Panc1 (cell line): ENCODE results near the gene CAPN15. TPM values are rescaled to one million over a fixed set of nuclear protein-coding genes. Genes with fewer than 3 reads are reported as not detected.
A peak's percentile ranks its signal among the peaks of the same experiment; 100 is the strongest.

Experiments
- ATAC-seq: fragments of 200-7000 bp; cut with Tn5 transposase; 2 replicates; pipeline ENCODE4 v1.9.1; 2020; ENCODE audit warnings: mild to moderate bottlenecking, moderate library complexity
- BruUV-seq: library from RNA; stranded (reverse); fragments of 400-500 nt; replicated peaks from 2 replicates; lab custom pipeline; 2021; lab: Mats Ljungman, UMichigan
- CTCF ChIA-PET: fragments of 300-600 bp; sonication (Branson Sonifier 250); formaldehyde crosslinking; loops from one replicate; lab custom pipeline; 2022; ENCODE audit warnings: antibody characterized with exemption; lab: Charles Lee
- POLR2A ChIA-PET: fragments of 300-600 bp; sonication (Branson Sonifier 250); formaldehyde crosslinking; loops from one replicate; lab custom pipeline; 2022; ENCODE audit warnings: antibody characterized with exemption; lab: Charles Lee
- DNase-seq: peaks from one replicate; pipeline ENCODE4 v3.0.0-alpha.2; 2010; ENCODE audit warnings: low read depth, low spot score
- H3K27ac ChIP-seq: 2 replicates; pipeline ENCODE4 v1.5.1; 2011; ENCODE audit warnings: mild to moderate bottlenecking, low read length, inconsistent platforms
- H3K27me3 ChIP-seq: fragments of 200-500 bp; sonication (Bioruptor generic); 2 replicates; pipeline ENCODE4 v1.6.0; 2014; ENCODE audit warnings: low read length, inconsistent platforms; ENCODE audit not compliant: control insufficient read depth, insufficient read depth
- H3K36me3 ChIP-seq: fragments of 200-500 bp; sonication (Bioruptor generic); 2 replicates; pipeline ENCODE4 v1.5.1; 2014; ENCODE audit warnings: inconsistent platforms, mild to moderate bottlenecking, low read length, moderate library complexity; ENCODE audit not compliant: control insufficient read depth, insufficient read depth
- H3K4me1 ChIP-seq: 2 replicates; pipeline ENCODE4 v1.5.1; 2011; ENCODE audit warnings: inconsistent platforms, mild to moderate bottlenecking, low read length, moderate library complexity; ENCODE audit not compliant: control insufficient read depth, insufficient read depth
- H3K4me3 ChIP-seq, 2 experiments: 2 replicates each; pipeline ENCODE4 v1.5.1; 2011 to 2012; ENCODE audit warnings: low read depth in 2 of 2, low read length in 2 of 2, mild to moderate bottlenecking in 2 of 2, inconsistent platforms in 1 of 2, moderate library complexity in 1 of 2
- H3K9me3 ChIP-seq: fragments of 200-500 bp; sonication (Bioruptor generic); 2 replicates; pipeline ENCODE4 v1.5.1; 2014; ENCODE audit warnings: low read depth, mild to moderate bottlenecking, inconsistent platforms, low read length, moderate library complexity; ENCODE audit not compliant: control insufficient read depth, insufficient read depth
- POLR2AphosphoS5 ChIP-seq: IDR thresholded peaks from 2 replicates; pipeline ENCODE4 v1.6.1; 2012; ENCODE audit warnings: mild to moderate bottlenecking, low read depth, low read length, moderate library complexity
- SIN3A ChIP-seq: IDR thresholded peaks from 2 replicates; pipeline ENCODE4 v1.6.1; 2012; ENCODE audit warnings: low read depth, mild to moderate bottlenecking, low read length, moderate library complexity, borderline replicate concordance; ENCODE audit not compliant: insufficient read depth
- TCF7L2 ChIP-seq: IDR thresholded peaks from 2 replicates; pipeline ENCODE4 v1.6.1; 2011; ENCODE audit warnings: mild to moderate bottlenecking, low read depth, low read length, inconsistent platforms
- in situ Hi-C: cut with HindIII; loops from 2 replicates; pipeline ENCODE4 v1.10.0; 2016; ENCODE audit warnings: low sequenced_read_pairs, low pct_unique_long_range_greater_than_20kb
- intact Hi-C: fragments of 100-400 bp; cut with micrococcal nuclease; formaldehyde crosslinking; loops from one replicate; pipeline ENCODE4 v1.10.0; 2022; ENCODE audit not compliant: unreplicated experiment
- total RNA-seq: library from RNA; stranded (reverse); gene quantifications from one replicate; pipeline ENCODE4 v1.2.1, GENCODE V29; 2021; ENCODE audit not compliant: unreplicated experiment
- TF ChIP-seq, protein P1 (sequence below): fragments of 450-650 bp; IDR thresholded peaks from 2 replicates; pipeline ENCODE4 v1.5.1; 2017; ENCODE audit warnings: mild to moderate bottlenecking
- TF ChIP-seq, protein P2 (sequence below), 2 experiments: IDR thresholded peaks; 2 replicates each; pipeline ENCODE4 v1.6.1; 2011 to 2012; ENCODE audit warnings: low read depth in 2 of 2, control low read depth in 1 of 2, low read length in 1 of 2, mild to moderate bottlenecking in 1 of 2, moderate library complexity in 1 of 2; ENCODE audit not compliant: insufficient read depth in 1 of 2

Gene CAPN15
- total RNA-seq, 1 experiment from 2014 or later, result 78.5 TPM

DNA sequence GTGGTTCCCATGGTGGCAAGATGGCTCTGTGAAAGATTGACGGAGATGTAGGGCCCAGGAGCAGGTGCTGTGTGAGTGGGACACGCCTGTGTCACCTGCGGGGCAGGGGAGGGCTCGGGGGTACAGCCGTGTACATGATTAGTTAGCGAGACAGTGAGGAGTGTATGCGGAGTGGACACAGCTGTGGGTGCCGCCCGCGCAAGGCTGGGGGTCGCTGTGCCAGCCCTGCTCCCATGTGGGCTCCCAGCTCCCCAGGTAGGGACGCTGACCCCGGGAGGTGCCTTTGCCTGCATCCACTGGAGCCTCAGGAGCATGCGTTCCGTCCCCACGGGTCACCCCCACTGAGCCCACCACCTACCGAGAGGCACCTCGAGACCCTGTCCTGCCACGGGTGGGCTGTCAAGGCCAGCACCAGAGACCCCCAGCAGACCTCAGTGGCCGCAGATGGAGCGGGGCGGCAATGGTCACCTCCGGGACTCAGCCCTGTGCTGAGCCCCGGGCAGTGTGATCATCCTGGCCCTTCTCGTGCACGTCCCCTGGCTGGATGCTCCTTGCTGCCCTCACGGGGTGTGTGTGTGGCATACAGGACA lies 7.4 kb downstream of the CAPN15 start:
- BruUV-seq, result no TSS peak

DNA sequence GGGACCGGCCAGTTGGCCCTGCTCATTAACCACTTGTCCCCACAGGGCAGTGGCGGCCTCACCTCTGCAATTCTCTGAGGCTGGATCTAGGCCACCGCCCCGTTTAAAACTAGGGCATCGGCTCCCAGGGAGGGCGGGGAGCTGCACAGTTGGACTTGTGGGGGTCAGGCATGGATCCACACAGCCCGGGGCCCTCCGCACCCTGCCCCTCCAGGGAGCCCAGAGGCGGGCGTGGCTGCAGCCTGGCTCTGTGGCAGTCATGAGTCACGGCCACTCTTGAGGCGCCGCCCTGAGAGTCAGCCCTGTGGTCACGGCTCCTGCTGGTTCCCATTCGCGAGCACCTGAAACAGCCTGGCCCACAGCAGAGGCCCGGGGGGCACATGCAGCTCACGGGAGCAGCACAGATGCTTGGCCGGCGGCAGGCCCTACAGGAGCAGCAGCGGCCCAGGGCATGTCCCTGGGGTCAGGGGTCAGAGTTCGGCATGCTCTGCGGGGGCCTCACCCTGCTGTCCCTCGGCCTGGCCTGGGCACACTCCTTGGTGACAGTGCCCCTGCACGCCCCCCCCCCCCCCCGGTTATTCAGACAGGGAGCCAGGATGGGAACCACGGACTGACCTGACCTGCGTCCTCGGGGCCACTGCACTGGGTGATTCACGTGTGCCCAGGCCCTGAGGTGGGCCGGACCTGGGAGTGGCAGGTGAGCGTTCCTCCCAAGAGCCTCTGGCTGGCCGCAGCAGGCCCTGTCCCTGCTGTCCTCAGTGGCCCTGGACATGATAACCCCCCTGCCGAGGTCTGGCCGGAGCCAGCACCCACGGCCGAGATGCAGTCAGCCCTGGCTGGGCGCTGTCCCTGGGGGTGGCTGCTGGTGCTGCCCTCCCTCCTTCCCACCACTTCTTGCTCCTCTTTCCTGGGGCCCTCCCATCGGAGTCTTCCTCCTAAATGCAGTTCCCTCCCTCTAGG lies 8.2 kb downstream of the CAPN15 start:
- peaks cover 29% of the 10 kb centered on the region for H3K4me1 ChIP-seq
- no peaks in the 10 kb centered on the region for H3K27me3 ChIP-seq
- no peak overlapping the region for H3K4me3 ChIP-seq
- H3K36me3 ChIP-seq, result no peaks in the 10 kb centered on the region
- ChIA-PET CTCF (no interaction called here), POLR2A (no interaction called here)
- peak; percentile 86 for ATAC-seq
- intact Hi-C loops (no loop called here), in situ Hi-C loops (no loop called here)
- H3K9me3 ChIP-seq, result no peaks in the 10 kb centered on the region
- 0 out of 2 replicates have a peak overlapping the region, but pooled peaks have one; percentile 51 for H3K27ac ChIP-seq
- DNase-seq, result no peak
- no TSS peak for BruUV-seq
- TF ChIP-seq TCF7L2, result no peak
- TF ChIP-seq POLR2AphosphoS5, result no peak
- TF ChIP-seq, protein P1, sequence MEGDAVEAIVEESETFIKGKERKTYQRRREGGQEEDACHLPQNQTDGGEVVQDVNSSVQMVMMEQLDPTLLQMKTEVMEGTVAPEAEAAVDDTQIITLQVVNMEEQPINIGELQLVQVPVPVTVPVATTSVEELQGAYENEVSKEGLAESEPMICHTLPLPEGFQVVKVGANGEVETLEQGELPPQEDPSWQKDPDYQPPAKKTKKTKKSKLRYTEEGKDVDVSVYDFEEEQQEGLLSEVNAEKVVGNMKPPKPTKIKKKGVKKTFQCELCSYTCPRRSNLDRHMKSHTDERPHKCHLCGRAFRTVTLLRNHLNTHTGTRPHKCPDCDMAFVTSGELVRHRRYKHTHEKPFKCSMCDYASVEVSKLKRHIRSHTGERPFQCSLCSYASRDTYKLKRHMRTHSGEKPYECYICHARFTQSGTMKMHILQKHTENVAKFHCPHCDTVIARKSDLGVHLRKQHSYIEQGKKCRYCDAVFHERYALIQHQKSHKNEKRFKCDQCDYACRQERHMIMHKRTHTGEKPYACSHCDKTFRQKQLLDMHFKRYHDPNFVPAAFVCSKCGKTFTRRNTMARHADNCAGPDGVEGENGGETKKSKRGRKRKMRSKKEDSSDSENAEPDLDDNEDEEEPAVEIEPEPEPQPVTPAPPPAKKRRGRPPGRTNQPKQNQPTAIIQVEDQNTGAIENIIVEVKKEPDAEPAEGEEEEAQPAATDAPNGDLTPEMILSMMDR, result no peak

More for the DNA sequence above, 7.4 kb downstream of the CAPN15 start:
- ChIA-PET POLR2A (no interaction called here), CTCF (no interaction called here)
- intact Hi-C loops (no loop called here), in situ Hi-C loops (no loop called here)
- H3K36me3 ChIP-seq, result no peaks in the 10 kb centered on the region
- H3K4me1 ChIP-seq, result peaks cover 31% of the 10 kb centered on the region
- no peak overlapping the region for H3K4me3 ChIP-seq
- 0 out of 2 replicates have a peak overlapping the region, but pooled peaks have one; percentile 51 for H3K27ac ChIP-seq
- no peaks in the 10 kb centered on the region for H3K27me3 ChIP-seq
- ATAC-seq, result peak; percentile 67
- no peaks in the 10 kb centered on the region for H3K9me3 ChIP-seq
- DNase-seq, result no peak
- no peak for TF ChIP-seq SIN3A

DNA sequence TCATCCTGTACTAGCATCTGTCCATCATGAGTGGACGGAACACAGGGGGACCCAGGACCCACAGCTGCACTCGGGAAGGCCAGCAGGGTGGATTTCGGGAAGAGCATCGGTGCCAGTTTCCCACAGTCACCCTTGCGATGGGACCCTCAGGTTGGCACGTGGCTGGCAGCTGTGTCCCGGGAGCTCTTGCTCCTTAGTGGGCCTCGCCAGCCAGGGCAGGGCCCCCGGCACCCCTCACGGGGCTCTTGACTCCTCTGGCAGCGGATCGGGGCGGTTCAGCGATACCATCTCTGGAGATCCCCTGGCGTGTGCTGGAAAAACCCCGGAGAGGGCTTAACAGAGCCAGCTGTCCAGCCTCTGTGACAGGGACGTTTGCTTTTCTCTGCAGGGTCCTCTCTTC lies 9.2 kb downstream of the CAPN15 start:
- BruUV-seq, result no TSS peak
- H3K4me1 ChIP-seq, result peaks cover 29% of the 10 kb centered on the region
- no peaks in the 10 kb centered on the region for H3K36me3 ChIP-seq
- no peak overlapping the region for H3K27ac ChIP-seq
- ChIA-PET CTCF (interaction anchor here (0.7 kb wide), 1 partner anchor 9 kb away, joined by 3 read pairs; no protein-coding TSS in a partner anchor), POLR2A (no interaction called here)
- DNase-seq (no peak), ATAC-seq (no peak)
- H3K27me3 ChIP-seq, result no peaks in the 10 kb centered on the region
- no peaks in the 10 kb centered on the region for H3K9me3 ChIP-seq
- no peak overlapping the region for H3K4me3 ChIP-seq
- TF ChIP-seq, protein P2, sequence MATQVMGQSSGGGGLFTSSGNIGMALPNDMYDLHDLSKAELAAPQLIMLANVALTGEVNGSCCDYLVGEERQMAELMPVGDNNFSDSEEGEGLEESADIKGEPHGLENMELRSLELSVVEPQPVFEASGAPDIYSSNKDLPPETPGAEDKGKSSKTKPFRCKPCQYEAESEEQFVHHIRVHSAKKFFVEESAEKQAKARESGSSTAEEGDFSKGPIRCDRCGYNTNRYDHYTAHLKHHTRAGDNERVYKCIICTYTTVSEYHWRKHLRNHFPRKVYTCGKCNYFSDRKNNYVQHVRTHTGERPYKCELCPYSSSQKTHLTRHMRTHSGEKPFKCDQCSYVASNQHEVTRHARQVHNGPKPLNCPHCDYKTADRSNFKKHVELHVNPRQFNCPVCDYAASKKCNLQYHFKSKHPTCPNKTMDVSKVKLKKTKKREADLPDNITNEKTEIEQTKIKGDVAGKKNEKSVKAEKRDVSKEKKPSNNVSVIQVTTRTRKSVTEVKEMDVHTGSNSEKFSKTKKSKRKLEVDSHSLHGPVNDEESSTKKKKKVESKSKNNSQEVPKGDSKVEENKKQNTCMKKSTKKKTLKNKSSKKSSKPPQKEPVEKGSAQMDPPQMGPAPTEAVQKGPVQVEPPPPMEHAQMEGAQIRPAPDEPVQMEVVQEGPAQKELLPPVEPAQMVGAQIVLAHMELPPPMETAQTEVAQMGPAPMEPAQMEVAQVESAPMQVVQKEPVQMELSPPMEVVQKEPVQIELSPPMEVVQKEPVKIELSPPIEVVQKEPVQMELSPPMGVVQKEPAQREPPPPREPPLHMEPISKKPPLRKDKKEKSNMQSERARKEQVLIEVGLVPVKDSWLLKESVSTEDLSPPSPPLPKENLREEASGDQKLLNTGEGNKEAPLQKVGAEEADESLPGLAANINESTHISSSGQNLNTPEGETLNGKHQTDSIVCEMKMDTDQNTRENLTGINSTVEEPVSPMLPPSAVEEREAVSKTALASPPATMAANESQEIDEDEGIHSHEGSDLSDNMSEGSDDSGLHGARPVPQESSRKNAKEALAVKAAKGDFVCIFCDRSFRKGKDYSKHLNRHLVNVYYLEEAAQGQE (IDR thresholded peaks at IDR 0.05; ENCODE audit: insufficient read depth in 1 of 2, low read depth in 2 of 2, low read length in 1 of 2), result no peak
- TF ChIP-seq TCF7L2, result no peak
- no peak for TF ChIP-seq SIN3A
- intact Hi-C loops, result no loop called here
- in situ Hi-C loops, result no loop called here
